H1 (cell line): ENCODE data around the gene ECT2L. TPM values are rescaled to one million over a fixed set of nuclear protein-coding genes. Genes with fewer than 3 reads are reported as not detected.

ENCODE experiments used
- ASH2L ChIP-seq: fragments of 200-600, 300-600 bp; sonication (generic); IDR thresholded peaks from one replicate; pipeline ENCODE4 v1.7.1; 2017; ENCODE audit warnings: low read length
- CHD7 ChIP-seq: fragments of 300-600 bp; sonication (generic); IDR thresholded peaks from 2 replicates; pipeline ENCODE4 v1.7.1; 2012; ENCODE audit warnings: low read length, moderate library complexity, mild to moderate bottlenecking, inconsistent platforms; ENCODE audit not compliant: insufficient replicate concordance
- FOSL1 ChIP-seq: IDR thresholded peaks from 2 replicates; pipeline ENCODE4 v1.6.1; 2011; ENCODE audit warnings: mild to moderate bottlenecking, low read depth, low read length, moderate library complexity; ENCODE audit not compliant: insufficient read depth
- HDAC6 ChIP-seq: IDR thresholded peaks from one replicate; pipeline ENCODE4 v1.7.1; 2012; ENCODE audit warnings: low read depth, mild to moderate bottlenecking, inconsistent platforms, low read length, moderate library complexity
- MAX ChIP-seq: IDR thresholded peaks from 2 replicates; pipeline ENCODE4 v1.6.1; 2012; ENCODE audit warnings: inconsistent platforms
- RAD21 ChIP-seq, 2 experiments: IDR thresholded peaks in 1 of 2; conservative IDR thresholded peaks in 1 of 2; 2 replicates each; pipeline ENCODE4 v1.6.1; 2011; ENCODE audit warnings: low read depth in 2 of 2, low read length in 2 of 2, improper control_type of control experiment in 1 of 2, inconsistent platforms in 1 of 2, mild to moderate bottlenecking in 1 of 2, moderate library complexity in 1 of 2
- RFX5 ChIP-seq: IDR thresholded peaks from 2 replicates; pipeline ENCODE4 v1.6.1; 2011; ENCODE audit warnings: low read depth, low read length, improper control_type of control experiment, borderline replicate concordance
- SIRT6 ChIP-seq: IDR thresholded peaks from one replicate; pipeline ENCODE4 v1.7.1; 2012; ENCODE audit warnings: low read length, inconsistent platforms
- USF2 ChIP-seq: IDR thresholded peaks from 2 replicates; pipeline ENCODE4 v1.6.1; 2011; ENCODE audit warnings: low read length, improper control_type of control experiment
- polyA plus RNA-seq, 7 experiments: library from polyadenylated mRNA; depleted of rRNA in 3 of 7; stranded (reverse) in 5 of 7; unstranded in 2 of 7; fragments of >200 nt in 5 of 7; fragments of 200-250 nt in 2 of 7; gene quantifications; 1 replicate in 5 of 7; 2 replicates in 1 of 7; 4 replicates in 1 of 7; pipeline versions ENCODE4 v1.2.1 to v1.2.3, GENCODE V29; 2011 to 2013; ENCODE audit warnings: missing spikeins in 2 of 7, mixed read lengths in 2 of 7
- total RNA-seq: library from RNA; stranded (reverse); fragmentation: NEBNext Ultra II Directional; extraction: Animal tissue kit (Norgen Biotek cat#: 25700); gene quantifications from 2 replicates; pipeline ENCODE4 v1.2.1, GENCODE V29; 2021

Gene ECT2L
- total and polyA plus RNA-seq, 2 of the 8 experiments (the other 6 are each of a cell fraction or from before 2014, with no cell fraction given) = not detected

- no peak for TF ChIP-seq CHD7
- no peak for TF ChIP-seq FOSL1
- no peak for TF ChIP-seq SIRT6
- TF ChIP-seq RFX5 = no peak
- TF ChIP-seq ASH2L = no peak
- no peak for TF ChIP-seq USF2
- TF ChIP-seq MAX = no peak
- no peak for TF ChIP-seq HDAC6
- no peak for TF ChIP-seq RAD21 (IDR thresholded peaks at IDR 0.05 in 1 of 2, conservative IDR thresholded peaks at IDR 0.05 in 1 of 2; ENCODE audit: low read depth in 2 of 2, low read length in 2 of 2)
Measured at GRCh38 chr6:138896104-138896756, 100.3 kb downstream of the ECT2L start (continued).
